ENCODE results near the gene SGO2. TPM values are rescaled to one million over a fixed set of nuclear protein-coding genes. Genes with fewer than 3 reads are reported as not detected.

Gene SGO2
- total and polyA plus RNA-seq, 2 of the 13 experiments (the other 11 are each of a cell fraction or from before 2014, with no cell fraction given): 5.1 to 16.2 TPM

DNA sequence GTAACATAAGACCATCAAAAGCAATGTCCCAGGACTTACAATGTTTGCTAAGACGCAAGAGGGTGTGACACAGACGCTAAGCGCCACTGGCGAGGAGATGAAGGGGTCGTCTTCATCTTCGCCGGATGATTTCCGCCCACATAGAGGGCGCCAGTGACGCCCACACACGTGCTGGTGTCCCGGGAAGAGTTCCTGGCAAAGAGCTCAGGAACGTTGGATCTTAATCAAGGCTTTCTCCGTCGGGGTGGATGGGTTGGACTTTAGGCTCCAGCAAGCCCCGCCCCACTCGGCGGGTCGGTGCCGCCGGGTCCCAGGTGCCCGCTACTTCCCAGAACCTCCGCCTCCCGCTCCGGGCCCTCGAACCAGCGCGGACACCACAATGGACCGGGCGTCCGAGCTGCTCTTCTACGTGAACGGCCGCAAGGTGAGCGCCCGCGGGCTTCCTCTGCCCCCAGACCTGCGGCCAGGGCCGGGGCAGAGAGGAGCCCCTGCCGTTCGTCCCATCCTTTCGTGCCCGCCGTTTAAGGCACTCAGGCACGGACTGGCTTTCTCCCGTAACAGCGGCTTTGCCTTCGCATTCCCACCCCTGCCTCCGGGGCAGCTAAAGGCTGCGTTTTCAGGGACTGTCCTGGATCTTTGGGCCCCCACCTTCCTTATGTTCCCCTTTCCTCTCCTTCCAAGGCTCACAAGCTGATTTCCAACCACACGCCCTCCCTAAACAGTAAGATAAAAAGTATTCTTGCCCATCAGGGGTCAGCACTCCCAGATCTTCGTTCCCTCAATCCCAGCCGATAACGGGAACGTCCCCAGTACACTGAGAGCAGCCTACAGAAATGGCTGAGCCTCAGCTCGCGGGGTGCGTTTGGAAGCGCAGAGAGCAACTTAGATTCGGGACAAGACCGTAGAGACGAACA, 60.0 kb downstream of the SGO2 start, which contains the start of gene AOX1 (continued):
- TF ChIP-seq POGK (CRISPR knock-in tag; conservative IDR thresholded peaks at IDR 0.05) (peak; percentile 86), ZNF367 (CRISPR knock-in tag; IDR thresholded peaks at IDR 0.05; ENCODE audit: borderline replicate concordance) (no peak; the same call in 1 of the 2 replicates), ZNF552 (CRISPR knock-in tag; IDR thresholded peaks at IDR 0.05; ENCODE audit: borderline replicate concordance) (peak; percentile 66; the same call in 1 of the 2 replicates), PHF5A (CRISPR knock-in tag; IDR thresholded peaks at IDR 0.05; ENCODE audit: low read depth, unreplicated experiment) (no peak), ZNF878 (CRISPR knock-in tag; IDR thresholded peaks at IDR 0.05) (no peak), CBFB (CRISPR knock-in tag; IDR thresholded peaks at IDR 0.05) (0 out of 2 replicates have a peak, but pooled peaks have one; percentile 32), SRY (CRISPR knock-in tag; IDR thresholded peaks at IDR 0.05) (peak; percentile 77), ZNF446 (CRISPR knock-in tag; IDR thresholded peaks at IDR 0.05) (no peak), CREBL2 (CRISPR knock-in tag; IDR thresholded peaks at IDR 0.05; ENCODE audit: borderline replicate concordance) (no peak), ONECUT2 (CRISPR knock-in tag; IDR thresholded peaks at IDR 0.05) (no peak), NONO (IDR thresholded peaks at IDR 0.05) (no peak), NONO (CRISPR knock-in tag; conservative IDR thresholded peaks at IDR 0.05) (peak; percentile 51; the same call in 1 of the 2 replicates), ZNF3 (CRISPR knock-in tag; IDR thresholded peaks at IDR 0.05) (no peak), ZNF614 (CRISPR knock-in tag; IDR thresholded peaks at IDR 0.05; ENCODE audit: borderline replicate concordance) (peak; percentile 53), XBP1 (CRISPR knock-in tag; IDR thresholded peaks at IDR 0.05) (no peak), JARID2 (CRISPR knock-in tag; IDR thresholded peaks at IDR 0.05; ENCODE audit: insufficient replicate concordance) (no peak), ATF2 (CRISPR knock-in tag; IDR thresholded peaks at IDR 0.05) (peak; percentile 83), TCF12 (IDR thresholded peaks at IDR 0.05) (no peak), TCF12 (CRISPR knock-in tag; IDR thresholded peaks at IDR 0.05) (peak; percentile 53; the same call in 1 of the 2 replicates)
- TF ChIP-seq, protein P1, sequence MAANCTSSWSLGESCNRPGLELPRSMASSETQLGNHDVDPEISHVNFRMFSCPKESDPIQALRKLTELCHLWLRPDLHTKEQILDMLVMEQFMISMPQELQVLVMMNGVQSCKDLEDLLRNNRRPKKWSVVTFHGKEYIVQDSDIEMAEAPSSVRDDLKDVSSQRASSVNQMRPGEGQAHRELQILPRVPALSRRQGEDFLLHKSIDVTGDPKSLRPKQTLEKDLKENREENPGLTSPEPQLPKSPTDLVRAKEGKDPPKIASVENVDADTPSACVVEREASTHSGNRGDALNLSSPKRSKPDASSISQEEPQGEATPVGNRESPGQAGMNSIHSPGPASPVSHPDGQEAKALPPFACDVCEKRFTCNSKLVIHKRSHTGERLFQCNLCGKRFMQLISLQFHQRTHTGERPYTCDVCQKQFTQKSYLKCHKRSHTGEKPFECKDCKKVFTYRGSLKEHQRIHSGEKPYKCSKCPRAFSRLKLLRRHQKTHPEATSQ (CRISPR knock-in tag; IDR thresholded peaks at IDR 0.05; ENCODE audit: borderline replicate concordance): no peak
- TF ChIP-seq, protein P2, sequence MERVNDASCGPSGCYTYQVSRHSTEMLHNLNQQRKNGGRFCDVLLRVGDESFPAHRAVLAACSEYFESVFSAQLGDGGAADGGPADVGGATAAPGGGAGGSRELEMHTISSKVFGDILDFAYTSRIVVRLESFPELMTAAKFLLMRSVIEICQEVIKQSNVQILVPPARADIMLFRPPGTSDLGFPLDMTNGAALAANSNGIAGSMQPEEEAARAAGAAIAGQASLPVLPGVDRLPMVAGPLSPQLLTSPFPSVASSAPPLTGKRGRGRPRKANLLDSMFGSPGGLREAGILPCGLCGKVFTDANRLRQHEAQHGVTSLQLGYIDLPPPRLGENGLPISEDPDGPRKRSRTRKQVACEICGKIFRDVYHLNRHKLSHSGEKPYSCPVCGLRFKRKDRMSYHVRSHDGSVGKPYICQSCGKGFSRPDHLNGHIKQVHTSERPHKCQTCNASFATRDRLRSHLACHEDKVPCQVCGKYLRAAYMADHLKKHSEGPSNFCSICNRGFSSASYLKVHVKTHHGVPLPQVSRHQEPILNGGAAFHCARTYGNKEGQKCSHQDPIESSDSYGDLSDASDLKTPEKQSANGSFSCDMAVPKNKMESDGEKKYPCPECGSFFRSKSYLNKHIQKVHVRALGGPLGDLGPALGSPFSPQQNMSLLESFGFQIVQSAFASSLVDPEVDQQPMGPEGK (CRISPR knock-in tag; IDR thresholded peaks at IDR 0.05): peak; percentile 8; the same call in 1 of the 2 replicates

Measured in HepG2 (cell line).